GM19351 (cell line): ENCODE measurements around the gene MATR3.

Experiments
- ATAC-seq: cut with Tn5 transposase; IDR thresholded peaks from one replicate; pipeline ENCODE4 v1.9.1; 2021; ENCODE audit warnings: mild to moderate bottlenecking, moderate library complexity; ENCODE audit not compliant: unreplicated experiment

Gene MATR3

DNA sequence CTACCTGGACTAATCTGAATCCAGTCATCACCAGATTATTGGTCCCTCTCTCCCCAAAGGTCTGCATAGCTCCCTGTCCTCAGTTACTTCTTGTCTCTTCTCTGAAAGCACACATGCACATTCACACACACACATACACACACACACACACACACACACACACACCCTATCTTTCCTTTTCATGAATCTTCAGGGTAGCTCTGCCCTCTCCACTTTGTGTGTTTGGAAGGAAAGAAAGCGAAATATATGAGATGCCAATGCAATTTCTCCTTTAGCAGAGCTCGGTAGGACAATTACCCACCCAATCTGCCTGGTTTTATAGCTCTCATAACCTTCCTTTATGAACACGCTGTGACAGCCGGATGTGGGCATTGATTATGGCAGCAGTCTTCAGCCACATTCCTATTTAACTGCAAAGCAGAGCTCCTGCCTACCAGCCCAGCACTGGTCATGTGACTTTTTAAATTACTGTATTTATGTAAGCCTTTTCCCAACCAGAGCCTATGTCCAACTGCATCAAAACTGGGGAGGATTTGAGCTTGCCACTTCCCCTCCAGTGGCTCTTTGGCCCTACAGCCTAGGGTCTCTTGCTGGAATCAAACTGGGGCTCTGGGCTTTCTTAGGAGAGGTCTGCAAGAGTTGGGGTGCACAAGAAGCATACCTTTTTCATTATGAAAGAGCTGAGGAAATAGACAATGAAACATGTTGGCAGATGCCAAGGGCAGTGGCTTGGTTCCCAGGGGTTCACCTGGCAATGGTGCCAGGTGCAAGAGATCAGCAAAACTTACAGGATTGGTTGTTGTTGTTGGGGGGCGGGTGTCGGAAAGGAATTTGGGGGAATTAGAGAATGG, 20.8 kb upstream of the MATR3 start:
- no peak for ATAC-seq

DNA sequence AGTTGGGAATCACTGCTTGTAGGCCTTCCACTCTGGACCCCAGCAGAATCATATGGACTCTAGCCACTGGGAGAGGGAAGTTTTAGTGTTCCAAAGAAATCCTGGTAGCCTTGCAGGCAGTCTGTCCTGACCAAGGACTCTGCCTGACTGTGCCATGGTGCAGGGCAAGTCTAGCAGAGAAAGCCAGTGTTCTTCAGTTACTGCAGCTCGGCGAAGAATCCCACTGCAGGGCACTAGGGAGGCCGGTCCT, 20.3 kb upstream of the MATR3 start:
- peak; percentile 13 for ATAC-seq

GRCh38 chr5:139273572-139274289, 19.8 kb upstream of the MATR3 start:
- peak; percentile 78 for ATAC-seq

DNA sequence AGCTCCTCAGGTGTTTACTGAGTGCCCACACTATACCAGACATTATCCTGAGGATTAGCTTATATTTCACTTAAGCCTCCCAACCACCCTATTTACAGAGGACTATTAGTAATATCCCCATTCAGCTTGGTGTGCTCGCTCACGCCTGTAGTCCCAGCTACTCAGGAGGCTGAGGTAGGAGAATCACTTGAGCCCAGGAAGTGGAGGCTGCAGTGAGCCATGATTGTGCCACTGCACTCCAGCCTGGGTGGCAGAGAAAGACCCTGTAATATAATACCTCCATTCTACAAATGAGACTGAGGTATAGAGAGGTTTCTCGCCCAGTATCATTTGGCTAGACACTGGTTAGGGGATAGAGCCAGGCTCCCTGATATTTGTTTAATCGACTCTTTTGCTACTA, 18.0 kb upstream of the MATR3 start:
- ATAC-seq = no peak

DNA sequence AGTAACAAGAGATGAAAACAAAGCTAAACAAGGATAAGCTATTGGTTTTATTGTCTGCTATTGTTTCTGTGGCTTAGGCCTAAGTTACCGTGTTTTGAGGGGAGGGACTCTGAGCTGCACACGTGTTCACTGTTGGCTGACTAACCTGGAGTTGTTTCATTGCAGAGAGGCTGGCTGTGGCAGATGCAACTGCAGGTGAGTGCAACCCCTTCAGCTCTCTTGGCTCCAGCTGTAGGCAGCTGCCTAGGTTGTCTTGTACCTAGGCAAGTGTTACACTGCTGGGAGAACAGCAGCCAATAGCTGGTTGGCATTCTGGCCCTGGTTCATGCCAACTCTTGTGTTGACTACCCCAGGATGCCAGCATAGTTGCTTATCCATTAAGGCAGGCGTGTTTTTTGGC, 17.6 kb upstream of the MATR3 start:
- ATAC-seq = no peak

DNA sequence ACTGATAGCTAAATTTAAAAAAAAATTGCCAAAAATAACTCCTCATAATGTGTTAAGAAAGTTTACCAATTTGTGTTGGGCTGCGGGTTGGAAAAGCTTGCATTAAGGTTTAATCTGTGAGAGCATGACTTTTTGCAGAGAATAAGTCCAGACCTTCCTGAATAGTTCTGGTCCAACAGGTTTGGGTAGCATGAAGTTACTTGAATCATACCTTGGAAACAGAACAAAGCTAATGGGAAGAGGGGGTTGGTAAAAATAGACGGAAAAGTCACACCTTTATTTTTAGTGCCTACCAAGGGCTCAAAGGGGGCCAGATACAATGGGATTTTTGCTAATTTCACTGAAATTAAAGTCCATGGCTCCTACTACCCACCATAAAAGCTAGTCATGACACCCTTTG, 17.1 kb upstream of the MATR3 start:
- ATAC-seq = no peak

DNA sequence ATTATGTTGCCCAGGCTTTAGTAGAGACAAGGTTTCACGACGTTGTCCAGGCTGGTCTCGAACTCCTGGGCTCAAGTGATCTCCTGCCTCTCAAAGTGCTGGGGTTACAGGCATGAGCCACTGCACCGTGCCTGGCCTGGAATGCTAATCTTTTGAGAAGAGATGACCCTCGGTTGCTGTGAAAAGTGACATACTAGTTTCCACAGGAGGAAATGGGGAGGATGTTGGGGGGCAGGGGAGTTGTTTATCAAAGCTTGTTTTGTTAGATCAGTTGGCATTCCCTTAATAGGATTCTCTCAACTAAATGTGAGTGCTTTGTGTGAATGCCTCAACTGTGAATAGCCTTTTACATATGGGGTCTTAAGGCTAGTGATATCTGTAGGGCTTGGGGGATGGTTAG, 16.4 kb upstream of the MATR3 start:
- ATAC-seq = no peak

- ATAC-seq = no peak
These were observed 14.8 kb upstream of the MATR3 start for GRCh38 chr5:139278540-139279274.

GRCh38 chr5:139282197-139282557, 11.4 kb upstream of the MATR3 start:
- ATAC-seq = no peak

DNA sequence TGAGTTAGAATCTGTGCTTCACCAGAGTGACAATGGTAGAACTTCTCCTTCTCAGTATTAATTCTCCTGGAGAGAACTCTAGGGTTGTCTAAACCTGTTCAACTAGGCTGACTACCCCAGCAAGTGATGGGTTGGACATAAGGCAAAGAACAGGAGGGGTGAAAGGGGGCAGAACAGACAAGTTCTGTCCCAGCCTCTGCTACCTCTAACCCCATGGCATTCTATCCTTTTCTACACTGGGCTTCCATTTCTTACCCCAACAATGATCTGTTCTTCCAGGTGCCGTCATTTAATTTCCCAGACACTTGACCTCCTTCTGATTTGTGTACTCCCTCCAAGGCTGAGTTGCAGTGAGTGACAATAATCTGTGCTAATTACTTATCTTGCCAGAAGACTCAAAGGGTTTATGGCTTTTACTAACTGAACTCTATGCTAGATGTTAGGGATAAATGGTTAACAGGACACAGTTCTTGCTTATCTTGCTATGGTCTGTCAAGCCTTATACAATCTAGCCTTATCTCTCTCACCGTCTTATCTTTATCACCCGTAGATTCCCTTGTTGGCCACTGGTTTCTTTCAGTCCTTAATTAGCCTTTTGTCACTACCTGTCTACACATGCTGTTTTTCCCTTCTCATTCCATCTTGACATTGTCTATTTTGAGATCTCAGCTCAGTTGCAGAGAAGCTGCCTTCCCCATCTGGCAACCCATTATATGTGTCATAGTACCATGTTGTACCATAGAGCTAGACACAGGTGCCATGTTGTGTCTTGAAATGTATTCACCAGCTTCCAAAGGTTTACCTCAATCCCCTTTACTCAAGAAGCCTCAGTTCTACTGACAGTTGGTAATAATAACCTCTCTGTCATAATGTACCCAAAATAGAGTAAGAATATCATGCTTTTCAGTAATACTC, 10.0 kb upstream of the MATR3 start:
- no peak for ATAC-seq

GRCh38 chr5:139284295-139284694, 9.2 kb upstream of the MATR3 start:
- ATAC-seq = no peak

GRCh38 chr5:139285651-139286392, 7.7 kb upstream of the MATR3 start:
- ATAC-seq = no peak

- no peak for ATAC-seq
These were observed 5.5 kb upstream of the MATR3 start for GRCh38 chr5:139287890-139288635.

GRCh38 chr5:139291051-139291450, 2.5 kb upstream of the MATR3 start:
- ATAC-seq = no peak

DNA sequence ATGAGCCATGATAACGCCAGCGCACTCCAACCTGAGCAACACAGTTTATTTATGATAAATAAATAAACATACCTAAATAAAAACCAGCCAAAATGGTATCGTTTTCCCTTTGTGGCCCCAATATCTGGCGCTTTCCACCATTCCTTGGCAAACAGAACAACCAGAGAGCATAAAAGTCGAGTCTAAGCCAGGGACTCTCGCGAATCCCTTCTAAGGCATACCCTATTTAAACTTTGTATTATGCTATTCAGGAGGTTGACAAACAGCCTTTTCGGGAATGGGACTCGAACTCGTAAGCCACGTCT, 386 bp upstream of the MATR3 start:
- ATAC-seq = no peak

GRCh38 chr5:139294374-139295165, 1.0 kb downstream of the MATR3 start:
- peak; percentile 41 for ATAC-seq

- no peak for ATAC-seq
These were observed 2.0 kb downstream of the MATR3 start for GRCh38 chr5:139295346-139296057.

GRCh38 chr5:139296198-139296597, 2.7 kb downstream of the MATR3 start:
- no peak for ATAC-seq
